ENCODE measurements around the gene RGS19. TPM values are rescaled to one million over a fixed set of nuclear protein-coding genes. Genes with fewer than 3 reads are reported as not detected.
A peak's percentile ranks its signal among the peaks of the same experiment; 100 is the strongest.

The RGS19 gene
- total and polyA plus RNA-seq, 2 of the 8 experiments (the other 6 are each of a cell fraction or from before 2014, with no cell fraction given) = 12.7 to 16.8 TPM

DNA sequence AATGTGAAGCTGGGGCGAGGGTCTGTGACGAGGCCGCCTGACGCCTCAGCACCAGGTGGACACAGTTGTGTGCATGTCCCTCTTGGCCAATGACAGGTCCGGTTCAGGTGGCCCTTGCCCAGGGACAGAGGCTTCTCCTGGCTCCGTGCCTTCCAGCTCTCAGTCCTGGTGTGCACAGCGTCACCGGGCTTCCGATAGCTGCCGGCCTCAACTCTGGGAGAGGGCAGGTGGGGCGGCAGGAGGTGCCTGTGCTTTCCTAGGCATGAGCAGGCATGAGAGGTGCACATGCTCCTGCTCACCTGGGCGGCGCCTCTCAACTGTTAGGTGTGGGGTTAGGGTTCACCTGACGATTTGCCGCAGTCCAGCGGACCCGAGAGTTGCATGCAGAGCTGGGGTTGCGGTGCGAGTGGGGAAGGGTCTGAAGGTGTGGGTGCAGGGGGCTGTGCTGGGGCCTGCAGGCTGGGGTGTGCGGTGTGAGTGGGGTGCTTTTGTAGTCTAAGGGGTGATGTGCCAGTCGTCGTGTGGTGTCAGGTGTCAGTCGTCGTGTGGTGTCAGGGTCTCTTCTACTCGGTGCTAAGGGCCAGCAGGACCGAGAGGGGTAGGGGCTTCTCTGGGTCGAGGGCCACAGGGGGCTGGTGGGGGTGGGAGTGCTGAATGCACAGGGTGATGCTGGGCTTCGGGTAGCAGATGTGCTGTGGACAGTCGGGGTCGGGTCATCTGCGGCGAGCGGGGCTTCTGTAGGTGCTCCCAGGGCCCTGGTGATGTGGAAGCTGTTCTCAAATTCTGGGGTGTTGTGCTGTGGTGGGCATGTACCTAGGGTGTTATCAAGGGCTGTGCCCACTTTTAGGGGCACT lies 26.1 kb downstream of the RGS19 start:
- Histone ChIP-seq H2AFZ (ENCODE audit: low read length) (no peak overlapping the region), H3K14ac (ENCODE audit: insufficient read length) (no peak overlapping the region), H3K9ac (replicated peaks in 1 of 4; ENCODE audit: extremely low read depth in 1 of 4, low read depth in 3 of 4, low read length in 3 of 4) (no peak overlapping the region), H3K23me2 (ENCODE audit: low read depth, low read length) (peaks cover 2% of the 10 kb centered on the region; the same call in 1 of the 2 replicates), H3K23ac (ENCODE audit: insufficient read length) (no peak overlapping the region), H3K79me1 (ENCODE audit: low read depth, low read length) (no peaks in the 10 kb centered on the region), H2BK20ac (ENCODE audit: low read length) (peak overlapping the region; percentile 90; the same call in 1 of the 2 replicates), H3K18ac (ENCODE audit: extremely low read depth, low read length) (no peak overlapping the region; the same call in 1 of the 2 replicates), H3K4ac (replicated peaks; ENCODE audit: insufficient read length, low read depth, low read length) (peak overlapping the region; percentile 53), H4K20me1 (replicated peaks in 1 of 2; ENCODE audit: control insufficient read depth in 1 of 2, insufficient read depth in 2 of 2, low read length in 2 of 2) (no peaks in the 10 kb centered on the region), H3K4me1 (replicated peaks in 1 of 4; ENCODE audit: control insufficient read depth in 3 of 4, insufficient read depth in 4 of 4, low read length in 3 of 4) (peaks cover 0 to 28% (median 15%) of the 10 kb centered on the region in 4 experiments; a peak in 6 of 7 replicates), H3K27ac (ENCODE audit: low read depth, low read length) (no peak overlapping the region), H3K27me3 (replicated peaks in 1 of 4; ENCODE audit: control insufficient read depth in 3 of 4, extremely low read depth in 1 of 4, insufficient read depth in 3 of 4, low read length in 3 of 4) (peaks cover 23 to 39% (median 30%) of the 10 kb centered on the region in 4 experiments), H2BK15ac (ENCODE audit: low read length) (peak overlapping the region; percentile 81; the same call in 1 of the 2 replicates), H3K36me3 (ENCODE audit: control insufficient read depth in 2 of 4, insufficient read depth in 4 of 4, low read length in 3 of 4) (peaks cover 0 to 5% (median 0%) of the 10 kb centered on the region in 4 experiments; a peak in 1 of 8 replicates), H2BK12ac (ENCODE audit: low read depth, low read length) (peak overlapping the region; percentile 60; the same call in 1 of the 2 replicates), H3K4me3 (ENCODE audit: extremely low read depth in 1 of 4, insufficient read depth in 2 of 4, low read depth in 3 of 4, low read length in 4 of 4) (no peak overlapping the region), H4K8ac (ENCODE audit: extremely low read depth, insufficient read depth, low read length) (no peak overlapping the region), H3K56ac (replicated peaks; ENCODE audit: insufficient read length, low read depth, low read length) (no peak overlapping the region), H3K79me2 (ENCODE audit: control insufficient read depth in 1 of 2, insufficient read depth in 2 of 2, low read length in 2 of 2) (no peaks in the 10 kb centered on the region), H2BK120ac (replicated peaks; ENCODE audit: low read depth, low read length) (no peak overlapping the region), H4K91ac (replicated peaks; ENCODE audit: insufficient read length, low read length) (no peak overlapping the region), H3K9me3 (ENCODE audit: insufficient read depth in 2 of 2, low read depth in 1 of 2, low read length in 1 of 2) (no peaks in the 10 kb centered on the region), H3K4me2 (ENCODE audit: insufficient read depth in 1 of 2, low read depth in 2 of 2, low read length in 2 of 2) (no peak overlapping the region), H4K5ac (ENCODE audit: insufficient read length, low read depth, low read length) (no peak overlapping the region), H2BK5ac (ENCODE audit: low read depth, low read length) (peak overlapping the region; percentile 60; the same call in 1 of the 2 replicates), H2AK5ac (ENCODE audit: low read depth, low read length) (peak overlapping the region; percentile 85)
- DNase-seq (ENCODE audit: low read depth in 1 of 2, low spot score in 2 of 2) (no peak), FAIRE-seq (no peak)
- WGBS, 2 experiments (ENCODE audit: extremely low coverage in 1 of 2, insufficient coverage in 1 of 2, insufficient read length in 1 of 2, insufficient replicate concordance in 2 of 2, low coverage in 1 of 2, low lambda C conversion rate in 2 of 2, missing lambda C conversion rate in 1 of 2) = 89% methylated on average over 33 of the region's 33 CpGs; no CpG with 5 or more reads in 1 of the 2 experiments
- ChIA-PET CTCF (ENCODE audit: partially characterized antibody) (interaction anchor here (0.7 to 15.0 kb wide), 14 partner anchors 10 to 170 kb away, joined by 3 to 139 read pairs (median 4); partner anchors contain the start of genes LKAAEAR1, OPRL1, PRPF6 and RGS19), POLR2A (ENCODE audit: partially characterized antibody) (interaction anchor here (0.6 to 3.7 kb wide), 8 partner anchors 9 to 198 kb away, joined by 3 to 24 read pairs (median 4); partner anchors contain the start of gene TCEA2)
- TF ChIP-seq RFX5 (IDR thresholded peaks at IDR 0.05; ENCODE audit: borderline replicate concordance, low read depth, low read length) (no peak), JUN (IDR thresholded peaks at IDR 0.05; ENCODE audit: low read depth, low read length) (no peak), MAX (IDR thresholded peaks at IDR 0.05) (peak; percentile 25; the same call in 1 of the 2 replicates), GTF2F1 (IDR thresholded peaks at IDR 0.05; ENCODE audit: borderline replicate concordance, low read depth, low read length) (no peak), RBBP5 (IDR thresholded peaks at IDR 0.05; ENCODE audit: borderline replicate concordance, low read depth, low read length) (no peak)
